NCI-H526 treated with DMSO at 0.1 percent for 48 hours (cell line): ENCODE measurements around the gene LTV1.

ENCODE experiments used
- DNase-seq: peaks from one replicate; lab custom pipeline; 2025; lab: John Stamatoyannopoulos, UW

The LTV1 gene

DNA sequence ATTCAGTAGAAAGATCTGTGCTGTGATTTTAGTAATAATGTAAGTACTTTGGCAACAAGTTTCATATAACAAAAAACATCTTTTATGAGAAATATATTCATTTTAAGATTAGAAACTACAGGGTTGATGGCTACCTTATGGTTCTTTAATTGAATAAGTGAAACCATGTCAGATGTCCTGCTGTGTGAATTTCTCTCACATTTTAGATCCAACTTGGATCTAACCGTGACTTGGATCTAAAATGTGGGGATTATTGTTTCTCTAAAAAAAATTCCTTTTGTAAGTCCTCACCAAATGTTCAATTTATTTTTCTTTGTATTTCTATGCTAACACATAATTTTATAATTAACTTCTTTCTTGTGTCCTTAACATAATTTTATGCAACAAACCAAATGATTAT lies 51.5 kb downstream of the LTV1 start:
- DNase-seq = no peak

DNA sequence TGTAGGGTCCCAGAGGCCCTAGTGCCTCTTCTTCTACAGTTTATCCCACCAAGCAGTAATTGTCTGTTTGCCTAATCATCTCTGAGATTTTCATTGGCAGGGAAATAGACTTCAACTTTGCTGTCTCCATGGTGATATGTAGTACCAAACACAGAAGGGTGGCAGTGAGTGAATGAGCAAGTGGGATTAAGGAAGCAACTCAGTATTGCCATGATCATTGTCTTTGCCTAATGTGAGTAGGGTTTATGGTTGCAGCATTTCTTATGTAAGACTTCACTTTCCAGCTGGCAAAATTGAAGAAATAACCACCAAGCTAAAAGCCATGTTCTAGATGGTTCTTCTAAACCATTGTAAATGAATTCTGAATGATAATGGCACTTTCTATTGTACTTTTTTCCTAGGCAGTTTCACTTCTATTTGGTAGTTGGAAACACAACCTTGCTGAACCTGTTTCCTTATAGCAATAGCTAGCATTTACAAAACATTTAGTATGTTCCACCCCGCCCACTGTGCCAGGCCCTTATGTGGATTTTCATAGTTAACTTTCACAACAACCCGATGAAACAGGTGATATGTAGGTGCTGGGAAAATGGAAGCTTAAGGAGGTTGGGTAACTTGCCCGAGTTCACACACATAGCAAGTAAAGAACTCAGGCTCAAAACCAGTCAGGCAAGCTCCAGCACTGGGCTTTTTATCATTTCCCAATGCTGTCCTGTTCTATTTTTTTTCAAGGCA lies 53.2 kb downstream of the LTV1 start:
- no peak for DNase-seq

DNA sequence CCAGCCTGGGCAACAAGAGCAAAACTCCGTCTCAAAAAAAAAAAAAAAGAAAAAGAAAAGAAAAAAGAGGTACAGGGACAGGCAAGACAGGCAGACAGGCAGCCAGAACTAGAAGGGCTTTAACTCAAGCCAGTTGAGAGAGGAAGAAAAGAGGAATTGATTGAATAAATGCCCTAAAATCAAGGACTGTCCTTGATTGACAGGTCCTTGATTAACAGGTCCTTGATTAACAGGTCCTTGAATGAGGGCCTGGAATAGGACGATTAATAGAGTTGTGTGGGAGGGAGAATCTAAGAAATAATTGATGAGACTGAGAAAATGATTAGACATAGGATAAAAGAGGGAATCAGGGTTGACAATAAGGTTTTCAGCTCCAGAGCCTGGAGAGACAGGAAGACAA lies 57.2 kb downstream of the LTV1 start:
- no peak for DNase-seq

DNA sequence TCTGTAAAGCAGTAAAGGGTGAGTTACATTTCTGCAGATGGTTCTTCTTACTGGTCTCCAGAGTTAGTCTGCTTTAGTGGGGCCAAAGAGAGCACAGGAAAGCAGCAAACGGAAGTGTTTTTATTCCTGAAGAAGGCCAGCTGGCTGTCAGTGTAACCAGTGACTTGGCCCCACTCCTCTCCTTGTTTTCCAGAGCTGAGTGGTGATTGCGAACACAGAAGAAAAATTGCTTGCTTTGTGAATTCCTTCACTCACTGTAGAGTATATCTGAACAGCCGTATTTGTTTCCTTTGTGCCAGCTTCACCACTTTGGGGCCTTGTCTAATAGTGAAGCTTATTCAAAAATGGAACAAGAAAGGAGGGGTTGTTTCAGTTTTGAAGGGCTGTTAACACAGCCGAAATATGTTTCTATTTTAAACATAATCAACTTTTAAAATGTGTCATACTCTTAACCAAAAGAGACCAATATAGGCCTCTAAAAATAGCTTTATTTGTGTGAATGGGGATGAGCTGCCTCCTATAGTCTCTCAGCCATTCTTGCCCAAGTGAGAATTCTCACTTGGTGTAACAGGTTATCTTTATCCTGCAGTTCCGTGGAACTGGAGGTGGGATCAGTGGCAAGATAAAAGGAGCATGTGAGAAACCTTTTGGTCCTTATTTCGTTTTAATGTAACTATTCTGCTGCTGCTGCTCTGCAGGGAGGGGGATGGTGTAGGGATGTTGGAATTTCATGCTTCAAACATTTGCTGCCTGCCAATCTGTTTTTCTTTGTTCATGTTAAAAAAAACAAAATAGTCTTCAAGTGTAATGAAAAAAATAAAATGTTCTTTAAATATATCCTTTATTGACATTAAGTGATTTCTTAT lies 59.0 kb downstream of the LTV1 start:
- no peak for DNase-seq

DNA sequence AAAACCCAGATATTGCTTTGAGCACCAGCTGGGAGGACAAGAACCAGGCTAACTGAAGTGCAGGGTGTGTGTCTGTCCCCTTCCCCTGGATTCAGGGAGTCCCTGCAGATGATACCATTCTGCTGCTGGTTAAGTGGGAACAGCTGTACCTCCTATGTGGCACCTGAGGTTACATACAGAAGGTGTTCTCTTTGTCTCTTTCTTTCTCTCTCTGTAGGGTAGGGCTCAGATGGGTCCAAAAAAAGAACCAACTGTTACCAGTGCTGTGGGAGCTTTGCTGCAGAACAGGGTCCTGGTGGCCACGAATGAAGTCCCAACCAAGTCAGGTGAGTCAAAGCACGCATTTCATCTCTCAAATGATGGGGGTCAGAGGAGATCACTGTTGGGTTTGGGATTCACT lies 59.7 kb downstream of the LTV1 start:
- DNase-seq = no peak

DNA sequence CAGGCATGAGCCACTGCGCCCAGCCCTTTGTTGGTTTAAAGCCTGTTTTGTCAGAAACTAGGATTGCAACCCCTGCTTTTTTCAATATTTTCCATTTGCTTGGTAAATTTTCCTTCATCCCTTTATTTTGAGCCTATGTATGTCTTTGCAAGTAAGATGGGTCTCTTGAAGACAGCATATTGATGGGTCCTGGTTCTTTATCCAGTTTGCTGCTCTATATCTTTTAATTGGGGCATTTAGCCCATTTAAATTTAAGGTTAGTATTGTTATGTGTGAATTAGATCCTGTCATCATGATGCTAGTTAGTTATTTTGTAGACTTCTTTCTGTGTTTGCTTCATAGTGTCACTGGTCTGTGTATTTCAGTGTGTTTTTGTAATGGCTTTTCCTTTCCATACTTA lies 67.9 kb downstream of the LTV1 start:
- DNase-seq = no peak

DNA sequence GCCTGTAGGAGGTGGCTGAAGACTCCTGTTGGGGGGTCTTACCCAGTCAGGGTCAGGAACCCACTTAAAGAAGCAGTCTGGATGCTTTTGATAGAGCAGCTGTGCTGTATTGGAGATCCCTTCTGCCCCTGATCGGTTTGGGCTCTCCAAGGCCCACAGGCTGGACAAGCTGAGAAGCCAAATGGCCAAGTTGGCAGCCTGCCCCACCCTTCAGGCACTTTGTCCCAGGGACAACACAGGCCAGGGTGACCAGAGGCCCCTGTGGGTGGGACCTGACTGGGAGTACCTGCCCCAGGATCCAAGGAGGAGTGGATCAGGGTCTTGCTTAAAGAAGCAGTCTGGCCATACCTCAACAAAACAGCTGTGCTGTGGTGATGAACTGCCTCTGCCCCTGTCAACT lies 69.5 kb downstream of the LTV1 start:
- DNase-seq = no peak
